Spleen (tissue), 11 donors: Measurements from ENCODE around the gene SPRY2. TPM values are rescaled to one million over a fixed set of nuclear protein-coding genes. Genes with fewer than 3 reads are reported as not detected.

Experiments
- DNase-seq: peaks from one replicate; pipeline ENCODE4 v3.0.0-alpha.2; 2020
- H3K27ac ChIP-seq, 8 donors: fragments of 200-600 bp; sonication (generic) in 7 of 8; 1 replicate in 4 of 8; 2 replicates in 4 of 8; pipeline versions ENCODE4 v1.5.0 to v1.8.0; 2016 to 2021; ENCODE audit warnings: inconsistent platforms in 4 of 8, mild to moderate bottlenecking in 4 of 8, moderate library complexity in 1 of 8
- H3K27me3 ChIP-seq, 7 donors: fragments of 200-600 bp; sonication (generic) in 6 of 7; replicated peaks in 1 of 7; 1 replicate in 4 of 7; 2 replicates in 3 of 7; pipeline versions ENCODE4 v1.5.0 to v1.8.0; 2016 to 2021; ENCODE audit warnings: inconsistent platforms in 3 of 7, mild to moderate bottlenecking in 1 of 7
- H3K36me3 ChIP-seq, 6 donors: fragments of 200-600 bp; sonication (generic) in 5 of 6; 1 replicate in 4 of 6; 2 replicates in 2 of 6; pipeline versions ENCODE4 v1.5.0 to v1.8.0; 2016 to 2021; ENCODE audit warnings: inconsistent platforms in 2 of 6
- H3K4me1 ChIP-seq, 6 donors: fragments of 200-600 bp; sonication (generic) in 5 of 6; 1 replicate in 3 of 6; 2 replicates in 3 of 6; pipeline versions ENCODE4 v1.5.0 to v1.8.0; 2016 to 2021; ENCODE audit warnings: inconsistent platforms in 3 of 6
- H3K4me3 ChIP-seq, 8 donors: fragments of 200-600 bp; sonication (generic) in 7 of 8; 1 replicate in 4 of 8; 2 replicates in 4 of 8; pipeline versions ENCODE4 v1.5.0 to v1.8.0; 2016 to 2021; ENCODE audit warnings: inconsistent platforms in 4 of 8, mild to moderate bottlenecking in 4 of 8, moderate library complexity in 2 of 8
- H3K9me3 ChIP-seq, 8 donors: fragments of 200-600 bp; sonication (generic) in 7 of 8; 1 replicate in 4 of 8; 2 replicates in 4 of 8; pipeline versions ENCODE4 v1.5.0 to v1.8.0; 2016 to 2021; ENCODE audit warnings: inconsistent platforms in 4 of 8
- POLR2A ChIP-seq, 3 donors: fragments of 450-650 bp; IDR thresholded peaks; one replicate each; pipeline ENCODE4 v1.5.1; 2017; ENCODE audit warnings: antibody characterized with exemption in 3 of 3, mild to moderate bottlenecking in 1 of 3
- POLR2AphosphoS5 ChIP-seq, 3 donors: sonication (generic); formaldehyde crosslinking; IDR thresholded peaks; one replicate each; pipeline ENCODE4 v1.5.1; 2017; ENCODE audit warnings: antibody characterized with exemption in 3 of 3
- WGBS, 5 donors: extraction: QIAGEN DNeasy Blood & Tissue Kit in 3 of 5; methylation state at CpG; one replicate each; pipeline versions ENCODE4 v1.1.5 to v1.1.7; 2013 to 2018; 5-methylcytosine and 5-hydroxymethylcytosine counted together
- intact Hi-C: fragments of 100-400 bp; cut with DNase I; formaldehyde crosslinking; loops from one replicate; pipeline ENCODE4 v1.15.0; 2023; ENCODE audit warnings: low total_unique reads
- polyA plus RNA-seq, 3 donors: library from polyadenylated mRNA; stranded (reverse); fragments of 200-250 nt; gene quantifications; one replicate each; pipeline ENCODE4 v1.2.1, GENCODE V29; 2013
- total RNA-seq, 7 donors: library from RNA; depleted of rRNA in 3 of 7; stranded (reverse); fragments of >200 nt in 3 of 7; fragmentation: NEBNext Ultra II Directional in 4 of 7; extraction: Animal tissue kit (Norgen Biotek cat#: 25700) in 4 of 7; gene quantifications; one replicate each; pipeline versions ENCODE4 v1.1.0 to v1.2.1, GENCODE V29; 2016 to 2021
- TF ChIP-seq, protein P1 (sequence below), 11 experiments: fragments of 200-600 bp in 7 of 11; fragments of 450-650 bp in 4 of 11; sonication (generic) in 4 of 11; IDR thresholded peaks in 8 of 11; conservative IDR thresholded peaks in 3 of 11; 1 replicate in 7 of 11; 2 replicates in 4 of 11; pipeline versions ENCODE4 v1.4.0 to v1.8.0; 2016 to 2021; ENCODE audit warnings: antibody characterized with exemption in 11 of 11, inconsistent platforms in 4 of 11, mild to moderate bottlenecking in 1 of 11
- donor health status: healthy with polysubstance abuse.
- donor health status: DM: no; HTN: no; CAD: no; lungs with moderate emphysema.
- donor health status: DM: no; HTN: no; CAD: no.
- donor health status: Bipolar disorder and iron deficiency.
- donor health status: healthy.
- donor health status: DM: no; HTN: no; CAD: no.
- donor health status: DM: yes; HTN: yes; CAD: no.

SPRY2 gene
- total and polyA plus RNA-seq, 10 donors, result 8.5 to 63.9 (median 35.9) TPM

DNA sequence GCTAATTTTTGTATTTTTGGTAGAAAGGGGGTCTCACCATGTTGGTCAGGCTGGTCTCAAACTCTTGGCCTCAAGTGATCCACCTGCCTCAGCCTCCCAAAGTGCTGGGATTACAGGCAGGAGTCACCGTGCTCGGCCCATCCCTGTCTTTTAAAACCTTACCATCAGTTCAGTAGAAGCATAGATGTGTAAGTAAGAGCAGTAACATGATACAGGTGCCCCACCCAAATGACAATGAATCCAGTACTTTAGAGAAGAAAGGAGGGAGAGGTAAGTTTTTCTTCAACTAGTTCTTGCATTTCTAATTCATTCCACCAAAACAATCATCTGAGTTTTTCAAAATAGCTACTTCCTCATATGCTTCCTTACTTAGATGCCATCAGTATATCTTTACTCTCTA is 21.9 kb downstream of the SPRY2 start:
- intact Hi-C loops, result no loop called here
- H3K4me1 ChIP-seq, result no peaks in the 10 kb centered on the region
- 95 to 100% (median 98%) methylated on average over 2 of the region's 2 CpGs for WGBS, 5 donors
- H3K9me3 ChIP-seq, result peaks cover 0 to 3% (median 0%) of the 10 kb centered on the region in 8 donors
- no peak overlapping the region for H3K27ac ChIP-seq
- DNase-seq, result no peak
- H3K36me3 ChIP-seq, result no peaks in the 10 kb centered on the region
- no peak for TF ChIP-seq POLR2AphosphoS5 (IDR thresholded peaks at IDR 0.05)
- TF ChIP-seq POLR2A (IDR thresholded peaks at IDR 0.05), result no peak
- TF ChIP-seq, protein P1, sequence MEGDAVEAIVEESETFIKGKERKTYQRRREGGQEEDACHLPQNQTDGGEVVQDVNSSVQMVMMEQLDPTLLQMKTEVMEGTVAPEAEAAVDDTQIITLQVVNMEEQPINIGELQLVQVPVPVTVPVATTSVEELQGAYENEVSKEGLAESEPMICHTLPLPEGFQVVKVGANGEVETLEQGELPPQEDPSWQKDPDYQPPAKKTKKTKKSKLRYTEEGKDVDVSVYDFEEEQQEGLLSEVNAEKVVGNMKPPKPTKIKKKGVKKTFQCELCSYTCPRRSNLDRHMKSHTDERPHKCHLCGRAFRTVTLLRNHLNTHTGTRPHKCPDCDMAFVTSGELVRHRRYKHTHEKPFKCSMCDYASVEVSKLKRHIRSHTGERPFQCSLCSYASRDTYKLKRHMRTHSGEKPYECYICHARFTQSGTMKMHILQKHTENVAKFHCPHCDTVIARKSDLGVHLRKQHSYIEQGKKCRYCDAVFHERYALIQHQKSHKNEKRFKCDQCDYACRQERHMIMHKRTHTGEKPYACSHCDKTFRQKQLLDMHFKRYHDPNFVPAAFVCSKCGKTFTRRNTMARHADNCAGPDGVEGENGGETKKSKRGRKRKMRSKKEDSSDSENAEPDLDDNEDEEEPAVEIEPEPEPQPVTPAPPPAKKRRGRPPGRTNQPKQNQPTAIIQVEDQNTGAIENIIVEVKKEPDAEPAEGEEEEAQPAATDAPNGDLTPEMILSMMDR (IDR thresholded peaks at IDR 0.05 in 8 of 11, conservative IDR thresholded peaks at IDR 0.05 in 3 of 11), result no peak
- no peaks in the 10 kb centered on the region for H3K27me3 ChIP-seq
- H3K4me3 ChIP-seq, result no peak overlapping the region

DNA sequence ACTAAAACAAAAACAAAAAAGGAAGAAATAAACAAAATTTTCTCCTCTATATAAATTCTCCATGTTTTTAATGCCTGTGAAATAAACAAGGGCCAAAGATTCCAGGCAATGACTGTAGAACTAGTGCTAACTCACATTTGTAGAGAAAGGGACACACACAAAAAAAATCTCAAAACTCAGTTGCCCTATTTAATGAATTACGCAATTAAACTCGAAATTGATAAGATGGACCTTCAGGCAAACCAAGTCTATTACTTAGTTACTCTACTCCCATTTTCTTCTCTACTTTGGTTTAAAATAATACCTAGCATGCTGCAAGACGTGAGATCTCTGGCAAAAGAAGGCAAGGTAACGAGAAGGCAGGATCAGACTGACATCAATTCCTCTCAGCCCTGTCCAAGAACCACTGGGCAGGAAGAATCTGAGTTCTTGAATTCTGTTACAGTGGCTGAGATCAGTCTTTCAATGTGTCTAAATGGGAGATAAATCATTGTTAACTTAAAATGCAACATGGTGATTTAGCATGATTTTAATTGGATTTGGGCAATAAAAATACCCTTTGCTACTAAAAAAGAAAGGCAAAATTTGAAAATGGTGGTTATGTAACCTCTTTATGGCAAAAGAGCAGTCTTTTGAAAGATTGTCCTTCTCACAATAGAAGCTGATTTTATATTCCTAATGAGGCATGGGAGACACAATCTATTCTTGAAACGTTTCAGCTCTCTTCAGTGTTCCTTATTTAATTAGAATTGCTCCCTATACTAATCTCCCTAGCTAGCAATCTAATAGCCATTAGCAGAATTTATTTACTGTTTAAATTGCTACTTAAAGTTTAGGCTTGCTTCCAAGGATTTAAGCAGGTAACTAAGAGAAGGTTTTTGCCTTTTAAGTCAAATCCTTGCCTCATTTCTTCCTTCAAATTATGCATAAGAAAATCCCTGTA is 25.9 kb downstream of the SPRY2 start:
- TF ChIP-seq POLR2AphosphoS5 (IDR thresholded peaks at IDR 0.05), result no peak
- TF ChIP-seq, protein P1 (IDR thresholded peaks at IDR 0.05 in 8 of 11, conservative IDR thresholded peaks at IDR 0.05 in 3 of 11), result no peak
- TF ChIP-seq POLR2A (IDR thresholded peaks at IDR 0.05), result no peak
- H3K4me1 ChIP-seq, result no peaks in the 10 kb centered on the region
- H3K27ac ChIP-seq, result no peak overlapping the region
- H3K36me3 ChIP-seq, result no peaks in the 10 kb centered on the region
- H3K27me3 ChIP-seq, result no peaks in the 10 kb centered on the region
- H3K9me3 ChIP-seq, result peaks cover 0 to 3% (median 0%) of the 10 kb centered on the region in 8 donors
- no peak overlapping the region for H3K4me3 ChIP-seq
- intact Hi-C loops, result no loop called here
- no peak for DNase-seq
- 83 to 94% (median 85%) methylated on average over 5 of the region's 5 CpGs for WGBS, 5 donors

DNA sequence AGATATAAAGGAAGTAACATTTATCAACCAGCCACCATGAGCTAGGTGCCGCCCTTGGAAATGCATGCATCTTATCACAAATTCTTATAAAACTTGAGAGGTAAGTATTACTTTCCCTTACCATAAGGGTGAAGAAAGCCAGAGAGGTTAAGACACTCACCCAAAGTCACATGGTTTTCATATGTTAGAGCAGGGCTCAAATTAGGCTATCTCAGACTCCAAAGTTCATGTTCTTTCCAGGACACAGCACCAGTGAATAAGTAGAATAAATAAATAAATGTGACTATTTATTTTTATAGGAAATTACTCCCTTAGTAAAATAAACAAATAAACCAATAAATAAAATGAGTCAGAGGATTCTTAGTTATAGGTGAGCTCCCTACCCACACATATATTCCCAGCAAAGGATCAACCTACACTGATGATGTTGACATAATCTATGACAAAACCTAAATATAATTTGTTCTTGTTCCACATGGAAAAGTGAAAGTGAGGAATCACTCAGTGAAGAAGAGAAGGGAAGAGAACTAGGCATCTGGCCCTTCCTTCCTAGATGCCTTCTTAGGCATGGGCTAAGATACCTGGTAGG is 27.2 kb downstream of the SPRY2 start:
- no peaks in the 10 kb centered on the region for H3K27me3 ChIP-seq
- no peaks in the 10 kb centered on the region for H3K4me1 ChIP-seq
- DNase-seq, result no peak
- H3K27ac ChIP-seq, result no peak overlapping the region
- intact Hi-C loops, result no loop called here
- TF ChIP-seq POLR2AphosphoS5 (IDR thresholded peaks at IDR 0.05) (no peak), POLR2A (IDR thresholded peaks at IDR 0.05) (no peak)
- TF ChIP-seq, protein P1 (IDR thresholded peaks at IDR 0.05 in 8 of 11, conservative IDR thresholded peaks at IDR 0.05 in 3 of 11), result no peak
- no peak overlapping the region for H3K4me3 ChIP-seq
- 96 to 100% (median 97%) methylated on average over 1 of the region's 1 CpG for WGBS, 5 donors
- peaks cover 0 to under 1% (median 0%) of the 10 kb centered on the region in 8 donors for H3K9me3 ChIP-seq
- no peaks in the 10 kb centered on the region for H3K36me3 ChIP-seq

DNA sequence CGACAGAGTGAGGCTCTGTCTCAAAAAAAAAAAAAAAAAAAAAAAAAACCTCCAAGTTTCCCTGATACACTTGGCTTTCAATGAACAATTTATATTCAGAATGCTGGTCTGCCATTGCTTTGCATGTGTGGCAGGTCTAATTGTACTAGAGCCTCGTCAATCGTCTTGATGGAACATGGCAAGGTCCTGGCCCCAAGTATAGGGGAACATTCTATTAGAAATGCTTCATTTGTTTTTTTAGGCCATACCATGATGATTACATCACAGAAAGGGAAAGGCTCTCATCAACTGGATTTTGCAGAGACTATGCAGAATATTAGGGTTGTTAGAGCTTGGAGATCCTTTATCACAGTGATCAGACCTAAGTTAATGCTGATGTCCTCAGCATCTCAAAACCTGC is 28.0 kb downstream of the SPRY2 start:
- no peaks in the 10 kb centered on the region for H3K9me3 ChIP-seq
- TF ChIP-seq POLR2AphosphoS5 (IDR thresholded peaks at IDR 0.05), result no peak
- TF ChIP-seq, protein P1 (IDR thresholded peaks at IDR 0.05 in 8 of 11, conservative IDR thresholded peaks at IDR 0.05 in 3 of 11), result no peak
- no peaks in the 10 kb centered on the region for H3K27me3 ChIP-seq
- 81 to 99% (median 91%) methylated on average over 3 of the region's 3 CpGs for WGBS, 5 donors
- H3K36me3 ChIP-seq, result no peaks in the 10 kb centered on the region
- intact Hi-C loops, result no loop called here
- no peaks in the 10 kb centered on the region for H3K4me1 ChIP-seq
- no peak for DNase-seq
- H3K4me3 ChIP-seq, result no peak overlapping the region
- no peak overlapping the region for H3K27ac ChIP-seq
